ENCODE results near the gene LRRC23.

The LRRC23 gene

DNA sequence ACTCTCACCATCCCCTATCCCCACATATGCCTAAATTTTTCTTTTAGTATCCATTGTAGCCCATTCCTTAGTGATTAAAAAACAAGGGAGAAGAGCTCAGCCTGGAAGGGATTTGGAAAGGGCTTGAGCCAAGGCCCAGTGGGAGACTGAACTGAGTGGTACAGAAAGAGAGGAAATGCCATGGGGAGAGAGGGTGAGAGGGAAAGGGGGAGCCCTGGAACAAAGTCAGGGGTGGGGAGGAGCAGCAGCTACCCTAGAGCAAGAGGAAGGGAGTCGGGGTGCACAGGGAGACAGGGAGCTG is 20.6 kb downstream of the LRRC23 start:
- Mint-ChIP-seq H3K27ac (peak overlapping the region; percentile 98 to 100 (median 100)), H3K36me3 (ENCODE audit: low read depth) (no peaks in the 10 kb centered on the region), H3K4me3 (peak overlapping the region; percentile 91 to 97 (median 96)), H3K27me3 (ENCODE audit: low read depth) (no peaks in the 10 kb centered on the region), H3K4me1 (peaks cover 57% of the 10 kb centered on the region), H3K9me3 (no peaks in the 10 kb centered on the region)
- TF ChIP-seq, protein P1, sequence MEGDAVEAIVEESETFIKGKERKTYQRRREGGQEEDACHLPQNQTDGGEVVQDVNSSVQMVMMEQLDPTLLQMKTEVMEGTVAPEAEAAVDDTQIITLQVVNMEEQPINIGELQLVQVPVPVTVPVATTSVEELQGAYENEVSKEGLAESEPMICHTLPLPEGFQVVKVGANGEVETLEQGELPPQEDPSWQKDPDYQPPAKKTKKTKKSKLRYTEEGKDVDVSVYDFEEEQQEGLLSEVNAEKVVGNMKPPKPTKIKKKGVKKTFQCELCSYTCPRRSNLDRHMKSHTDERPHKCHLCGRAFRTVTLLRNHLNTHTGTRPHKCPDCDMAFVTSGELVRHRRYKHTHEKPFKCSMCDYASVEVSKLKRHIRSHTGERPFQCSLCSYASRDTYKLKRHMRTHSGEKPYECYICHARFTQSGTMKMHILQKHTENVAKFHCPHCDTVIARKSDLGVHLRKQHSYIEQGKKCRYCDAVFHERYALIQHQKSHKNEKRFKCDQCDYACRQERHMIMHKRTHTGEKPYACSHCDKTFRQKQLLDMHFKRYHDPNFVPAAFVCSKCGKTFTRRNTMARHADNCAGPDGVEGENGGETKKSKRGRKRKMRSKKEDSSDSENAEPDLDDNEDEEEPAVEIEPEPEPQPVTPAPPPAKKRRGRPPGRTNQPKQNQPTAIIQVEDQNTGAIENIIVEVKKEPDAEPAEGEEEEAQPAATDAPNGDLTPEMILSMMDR (IDR thresholded peaks at IDR 0.05; ENCODE audit: unreplicated experiment in 3 of 3): no peak

DNA sequence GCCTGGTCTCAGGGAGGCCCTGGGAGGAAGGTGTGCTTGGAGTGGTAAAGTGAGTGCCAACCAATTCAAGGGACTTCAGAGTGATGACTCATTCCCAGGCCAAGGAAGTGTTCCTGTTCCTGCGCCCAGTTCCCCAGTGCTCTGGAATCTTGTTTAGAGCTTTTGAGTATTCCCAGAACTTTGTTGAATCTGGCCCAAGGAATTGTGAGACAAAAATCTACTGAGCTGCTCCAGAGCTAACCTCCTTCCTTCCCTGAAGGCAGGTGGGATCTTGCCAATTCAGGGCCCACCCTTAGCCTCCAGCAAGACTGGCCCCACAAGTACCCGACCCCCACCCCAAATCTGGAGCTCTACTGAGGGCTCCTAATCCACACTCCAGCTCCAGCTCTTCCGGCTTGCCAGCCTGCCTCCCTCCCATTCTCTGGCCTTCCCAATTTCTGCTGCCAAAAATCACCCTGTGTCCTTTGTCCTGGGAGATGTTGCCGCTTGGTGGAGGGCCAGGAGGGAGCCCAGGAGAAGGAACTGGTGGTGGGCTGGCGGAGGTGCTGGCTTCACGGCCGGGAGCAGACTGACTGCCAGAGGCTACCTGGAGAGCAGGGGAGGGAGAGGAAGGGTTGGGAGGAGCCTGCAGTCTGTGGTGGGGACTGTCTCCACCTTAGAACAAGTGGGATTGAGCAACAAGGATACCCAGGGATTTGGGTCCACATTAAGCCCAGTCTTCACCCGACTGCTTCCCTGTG is 21.1 kb downstream of the LRRC23 start:
- H3K27ac Mint-ChIP-seq: peak overlapping the region; percentile 98 to 100 (median 100)
- H3K4me1 Mint-ChIP-seq: peaks cover 61% of the 10 kb centered on the region
- H3K9me3 Mint-ChIP-seq: no peaks in the 10 kb centered on the region
- H3K36me3 Mint-ChIP-seq (ENCODE audit: low read depth): no peaks in the 10 kb centered on the region
- H3K27me3 Mint-ChIP-seq (ENCODE audit: low read depth): no peaks in the 10 kb centered on the region
- peak overlapping the region; percentile 91 to 97 (median 96) for H3K4me3 Mint-ChIP-seq
- TF ChIP-seq, protein P1 (IDR thresholded peaks at IDR 0.05; ENCODE audit: unreplicated experiment in 3 of 3): no peak

DNA sequence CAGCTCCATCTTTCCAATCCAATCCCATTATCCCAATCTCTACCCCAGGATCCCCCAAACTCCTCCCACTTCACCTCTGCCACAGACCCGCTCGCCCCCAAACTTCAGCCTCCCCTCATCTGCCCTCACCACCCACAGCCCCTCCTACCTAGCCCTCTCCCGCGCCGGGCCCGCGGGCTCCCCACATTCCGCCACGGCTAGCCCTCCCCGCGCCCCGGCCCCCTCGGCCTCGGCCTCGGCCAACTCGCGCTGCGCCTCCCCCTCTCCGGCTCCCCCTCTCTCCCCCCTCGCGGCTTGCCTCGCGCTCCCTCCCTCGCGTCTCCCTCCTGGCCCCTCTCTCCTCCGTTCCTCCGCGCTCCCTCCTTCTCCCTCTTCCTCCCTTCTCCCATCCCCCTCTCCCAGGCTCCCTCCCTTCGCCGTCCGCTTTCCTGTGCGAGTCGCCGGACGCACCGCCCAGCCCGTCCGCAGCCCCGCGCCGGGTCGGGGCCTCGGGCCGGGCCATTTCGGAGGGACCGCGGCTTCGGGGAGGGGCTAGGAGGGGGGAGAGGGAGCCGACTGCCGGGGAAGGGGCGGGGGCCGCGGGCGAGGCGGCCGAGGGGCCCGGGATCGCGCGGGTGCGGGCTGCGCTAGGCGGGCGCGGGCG is 22.9 kb downstream of the LRRC23 start, which contains the start of gene ATN1:
ATN1 (plus strand) TSS at position 581 of the 643 bp plus-strand sequence. CDS start 6,043 bp downstream, outside the sequence.
- H3K27me3 Mint-ChIP-seq (ENCODE audit: low read depth): no peaks in the 10 kb centered on the region
- H3K27ac Mint-ChIP-seq: peak within 1 kb of the TSS; percentile 98 to 100 (median 100)
- H3K36me3 Mint-ChIP-seq (ENCODE audit: low read depth): peaks cover 8% of the 10 kb centered on the region
- H3K4me1 Mint-ChIP-seq: peaks cover 72% of the 10 kb centered on the region
- TF ChIP-seq, protein P1 (IDR thresholded peaks at IDR 0.05; ENCODE audit: unreplicated experiment in 3 of 3): no peak
- H3K9me3 Mint-ChIP-seq: no peaks in the 10 kb centered on the region
- peak within 1 kb of the TSS; percentile 96 to 99 (median 97) for H3K4me3 Mint-ChIP-seq

DNA sequence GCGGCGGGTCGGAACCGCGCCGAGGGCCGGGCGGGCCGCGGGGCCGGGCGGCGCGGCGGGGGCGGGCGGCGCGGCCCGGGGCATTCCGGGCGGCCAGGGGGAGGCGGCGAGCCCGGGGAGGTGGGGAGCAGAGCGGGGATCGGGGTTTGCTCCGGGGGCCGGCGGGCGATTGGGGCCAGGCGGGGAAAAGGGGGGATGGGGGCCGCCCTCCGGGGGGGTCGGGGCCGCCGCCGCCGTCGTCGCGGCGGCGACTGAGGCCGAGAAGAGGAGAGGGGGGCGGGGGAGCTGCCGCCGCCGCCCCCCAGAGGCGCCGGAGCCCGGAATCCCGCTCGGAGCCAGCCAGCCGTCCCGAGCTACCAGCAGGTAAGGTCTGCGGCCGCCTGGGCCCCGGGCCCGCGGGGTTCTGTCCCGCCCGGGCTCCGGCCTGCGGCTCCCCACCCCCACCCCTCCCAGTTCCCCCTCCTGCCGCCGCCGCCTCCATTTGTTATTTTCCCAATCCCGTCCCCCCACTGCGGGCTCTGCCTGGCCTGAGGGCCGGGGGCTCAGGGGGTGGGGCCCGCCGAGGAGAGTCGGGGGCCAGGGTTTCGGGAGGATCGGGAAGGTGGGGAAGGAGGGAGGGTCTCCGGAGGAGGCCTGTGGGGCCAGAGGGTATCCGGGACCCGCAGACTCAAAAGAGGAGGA is 23.5 kb downstream of the LRRC23 start:
- peaks cover 77% of the 10 kb centered on the region for H3K4me1 Mint-ChIP-seq

DNA sequence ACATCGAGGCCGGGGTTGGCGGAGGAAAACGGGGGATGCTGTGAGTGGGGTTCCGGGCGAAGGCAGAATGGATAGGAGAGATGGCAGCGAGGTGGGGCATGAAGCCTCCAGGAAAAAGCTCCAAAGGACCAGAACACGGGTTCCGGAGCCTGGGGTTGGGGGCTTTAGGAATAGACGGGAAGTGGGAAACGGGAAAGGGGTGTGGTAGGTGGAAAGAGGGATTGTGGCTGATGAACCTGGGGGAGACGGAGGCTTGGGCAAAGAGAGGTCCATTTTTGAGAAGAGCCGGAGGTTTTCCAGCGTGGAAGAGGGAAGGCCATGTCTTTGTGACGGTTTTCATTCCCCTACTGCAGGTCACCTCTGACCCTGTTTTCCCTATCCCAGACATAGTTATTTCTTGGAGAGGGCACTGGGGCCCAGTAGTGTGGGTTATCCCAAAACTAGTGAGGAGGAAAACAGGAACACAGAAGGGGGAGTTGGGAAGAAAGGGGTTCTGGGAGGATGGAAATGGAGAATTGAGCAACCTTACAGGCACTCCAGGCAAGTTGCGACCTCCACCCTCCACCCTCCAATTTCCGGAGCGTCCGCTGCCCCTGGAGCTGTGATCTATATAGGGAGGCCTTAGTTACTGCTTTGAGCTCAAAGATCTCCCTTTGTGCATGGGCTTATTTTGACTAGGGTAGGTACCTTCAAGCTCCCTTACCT is 24.2 kb downstream of the LRRC23 start:
- Mint-ChIP-seq H3K9me3 (no peaks in the 10 kb centered on the region), H3K4me3 (peak overlapping the region; percentile 96 to 99 (median 97)), H3K36me3 (ENCODE audit: low read depth) (peaks cover 16% of the 10 kb centered on the region), H3K27ac (peak overlapping the region; percentile 94 to 97 (median 95)), H3K4me1 (peaks cover 76% of the 10 kb centered on the region), H3K27me3 (ENCODE audit: low read depth) (no peaks in the 10 kb centered on the region)
- TF ChIP-seq, protein P1 (IDR thresholded peaks at IDR 0.05; ENCODE audit: unreplicated experiment in 3 of 3): no peak

More for the DNA sequence above, 23.5 kb downstream of the LRRC23 start:
- Mint-ChIP-seq H3K27ac (peak overlapping the region; percentile 94 to 97 (median 95)), H3K36me3 (ENCODE audit: low read depth) (peaks cover 13% of the 10 kb centered on the region), H3K27me3 (ENCODE audit: low read depth) (no peaks in the 10 kb centered on the region), H3K9me3 (no peaks in the 10 kb centered on the region), H3K4me3 (peak overlapping the region; percentile 96 to 99 (median 97))
- TF ChIP-seq, protein P1 (IDR thresholded peaks at IDR 0.05; ENCODE audit: unreplicated experiment in 3 of 3): no peak

Measured in nephron (organoid).